H9 (cell line): ENCODE results near the gene RSPH3. TPM values are rescaled to one million over a fixed set of nuclear protein-coding genes. Genes with fewer than 3 reads are reported as not detected.

Source experiments
- DNase-seq: peaks from one replicate; pipeline ENCODE4 v3.0.0-alpha.2; 2017
- H2AFZ ChIP-seq: one replicate; pipeline ENCODE4 v1.6.1; 2013; ENCODE audit warnings: mild to moderate bottlenecking, low read length, control low read depth, moderate library complexity
- H2AK5ac ChIP-seq: 2 replicates; pipeline ENCODE4 v1.6.1; 2013; ENCODE audit warnings: low read length, control low read depth, mixed read lengths; ENCODE audit not compliant: insufficient read length
- H2BK120ac ChIP-seq: one replicate; pipeline ENCODE4 v1.6.1; 2013; ENCODE audit warnings: low read depth, mild to moderate bottlenecking, low read length, control low read depth, inconsistent platforms; ENCODE audit not compliant: poor library complexity, severe bottlenecking
- H2BK12ac ChIP-seq: 2 replicates; pipeline ENCODE4 v1.6.1; 2013; ENCODE audit warnings: low read length, control low read depth, mixed read lengths, low read depth; ENCODE audit not compliant: insufficient read length
- H2BK15ac ChIP-seq: 2 replicates; pipeline ENCODE4 v1.6.1; 2013; ENCODE audit warnings: low read depth, low read length, control low read depth
- H2BK20ac ChIP-seq: one replicate; pipeline ENCODE4 v1.6.1; 2013; ENCODE audit warnings: low read depth, mild to moderate bottlenecking, low read length, control low read depth, inconsistent platforms; ENCODE audit not compliant: poor library complexity, severe bottlenecking
- H2BK5ac ChIP-seq: 2 replicates; pipeline ENCODE4 v1.6.1; 2013; ENCODE audit warnings: low read length, control low read depth, mixed read lengths; ENCODE audit not compliant: insufficient read length
- H3K14ac ChIP-seq: 2 replicates; pipeline ENCODE4 v1.6.1; 2013; ENCODE audit warnings: low read length, control low read depth; ENCODE audit not compliant: insufficient read depth
- H3K18ac ChIP-seq: 2 replicates; pipeline ENCODE4 v1.6.1; 2013; ENCODE audit warnings: low read depth, mild to moderate bottlenecking, mixed read lengths, low read length, control low read depth; ENCODE audit not compliant: insufficient read length
- H3K23ac ChIP-seq: 2 replicates; pipeline ENCODE4 v1.6.1; 2013; ENCODE audit warnings: low read length, control low read depth, mixed read lengths, low read depth; ENCODE audit not compliant: insufficient read length
- H3K23me2 ChIP-seq: 2 replicates; pipeline ENCODE4 v1.6.1; 2013; ENCODE audit warnings: low read depth, mild to moderate bottlenecking, mixed read lengths, low read length, control low read depth; ENCODE audit not compliant: insufficient read length, poor library complexity, severe bottlenecking
- H3K27ac ChIP-seq: 2 replicates; pipeline ENCODE4 v1.5.1; 2013; ENCODE audit warnings: low read length, control low read depth, mixed read lengths, low read depth; ENCODE audit not compliant: insufficient read length
- H3K27me3 ChIP-seq: 2 replicates; pipeline ENCODE4 v1.6.1; 2013; ENCODE audit warnings: low read length, control low read depth, inconsistent platforms; ENCODE audit not compliant: insufficient read depth
- H3K4ac ChIP-seq: 2 replicates; pipeline ENCODE4 v1.6.1; 2013; ENCODE audit warnings: low read depth, mild to moderate bottlenecking, control low read depth, inconsistent platforms, low read length, moderate library complexity
- H3K4me1 ChIP-seq: 2 replicates; pipeline ENCODE4 v1.6.1; 2013; ENCODE audit warnings: low read length, control low read depth, inconsistent platforms; ENCODE audit not compliant: insufficient read depth
- H3K4me2 ChIP-seq: 2 replicates; pipeline ENCODE4 v1.6.1; 2013; ENCODE audit warnings: low read length, control low read depth, mixed read lengths; ENCODE audit not compliant: insufficient read length, insufficient read depth
- H3K56ac ChIP-seq: 2 replicates; pipeline ENCODE4 v1.6.1; 2013; ENCODE audit warnings: low read depth, mild to moderate bottlenecking, mixed read lengths, low read length, control low read depth; ENCODE audit not compliant: insufficient read length
- H3K79me1 ChIP-seq: 2 replicates; pipeline ENCODE4 v1.6.1; 2013; ENCODE audit warnings: low read depth, mild to moderate bottlenecking, moderate library complexity, low read length, control low read depth, inconsistent platforms; ENCODE audit not compliant: insufficient read depth, poor library complexity, severe bottlenecking
- H3K79me2 ChIP-seq: 2 replicates; pipeline ENCODE4 v1.6.1; 2013; ENCODE audit warnings: low read length, control low read depth, inconsistent platforms; ENCODE audit not compliant: insufficient read depth
- H3K9ac ChIP-seq: 2 replicates; pipeline ENCODE4 v1.6.1; 2013; ENCODE audit warnings: low read length, control low read depth, mixed read lengths; ENCODE audit not compliant: insufficient read length; ENCODE audit errors: extremely low read depth
- H3K9me3 ChIP-seq: one replicate; pipeline ENCODE4 v1.6.1; 2013; ENCODE audit warnings: low read depth, low read length, inconsistent platforms; ENCODE audit not compliant: control insufficient read depth
- H3T11ph ChIP-seq: one replicate; pipeline ENCODE4 v1.6.1; 2013; ENCODE audit warnings: mild to moderate bottlenecking, low read length, control low read depth, inconsistent platforms
- H4K20me1 ChIP-seq: one replicate; pipeline ENCODE4 v1.6.1; 2013; ENCODE audit not compliant: control insufficient read depth, insufficient read length, insufficient read depth
- H4K5ac ChIP-seq: 2 replicates; pipeline ENCODE4 v1.6.1; 2013; ENCODE audit warnings: low read depth, mild to moderate bottlenecking, mixed read lengths, low read length, control low read depth; ENCODE audit not compliant: insufficient read length
- H4K8ac ChIP-seq: replicated peaks from 2 replicates; pipeline ENCODE4 v1.6.1; 2013; ENCODE audit warnings: low read length, control low read depth, mixed read lengths, low read depth; ENCODE audit not compliant: insufficient read length
- H4K91ac ChIP-seq: 2 replicates; pipeline ENCODE4 v1.6.1; 2013; ENCODE audit warnings: low read depth, mild to moderate bottlenecking, moderate library complexity, mixed read lengths, low read length, control low read depth; ENCODE audit not compliant: insufficient read length
- H3K27ac Mint-ChIP-seq, 3 experiments: 2 replicates in 2 of 3; 3 replicates in 1 of 3; pipeline ENCODE4 v1.8.0; 2020 to 2021; ENCODE audit warnings: mixed read lengths in 3 of 3, mild to moderate bottlenecking in 1 of 3, moderate library complexity in 1 of 3
- H3K27me3 Mint-ChIP-seq: 2 replicates; pipeline ENCODE4 v1.8.0; 2021; ENCODE audit warnings: low read depth, mild to moderate bottlenecking, moderate library complexity, mixed read lengths
- H3K36me3 Mint-ChIP-seq, 3 experiments: 2 replicates in 2 of 3; 3 replicates in 1 of 3; pipeline ENCODE4 v1.8.0; 2020 to 2021; ENCODE audit warnings: low read depth in 3 of 3, mixed read lengths in 3 of 3; ENCODE audit not compliant: insufficient read depth in 1 of 3
- H3K4me1 Mint-ChIP-seq, 2 experiments: 2 replicates each; pipeline ENCODE4 v1.8.0; 2020; ENCODE audit warnings: mixed read lengths in 2 of 2
- H3K4me3 Mint-ChIP-seq, 2 experiments: 2 replicates in 1 of 2; 3 replicates in 1 of 2; pipeline ENCODE4 v1.8.0; 2020 to 2021; ENCODE audit warnings: mild to moderate bottlenecking in 2 of 2, mixed read lengths in 2 of 2, moderate library complexity in 1 of 2
- H3K9me3 Mint-ChIP-seq, 2 experiments: 2 replicates in 1 of 2; 3 replicates in 1 of 2; pipeline ENCODE4 v1.8.0; 2020; ENCODE audit warnings: mild to moderate bottlenecking in 2 of 2, mixed read lengths in 2 of 2, moderate library complexity in 1 of 2
- WGBS: extraction: QIAGEN DNeasy Blood & Tissue Kit; methylation state at CpG from one replicate; pipeline ENCODE4 v1.1.7; 2013; ENCODE audit warnings: missing lambda C conversion rate, low lambda C conversion rate, mixed read lengths; ENCODE audit not compliant: insufficient read length; ENCODE audit errors: extremely low coverage; 5-methylcytosine and 5-hydroxymethylcytosine counted together
- total RNA-seq: library from RNA; stranded (reverse); gene quantifications from 2 replicates; pipeline ENCODE4 v1.2.1, GENCODE V29; 2021
- TF ChIP-seq, protein P1 (sequence below): fragments of 200-600 bp; sonication (generic); conservative IDR thresholded peaks from 3 replicates; pipeline ENCODE4 v1.8.0; 2021; ENCODE audit warnings: antibody characterized with exemption, mild to moderate bottlenecking

Gene RSPH3
- total RNA-seq, 1 experiment from 2014 or later, result 2.2 TPM

DNA sequence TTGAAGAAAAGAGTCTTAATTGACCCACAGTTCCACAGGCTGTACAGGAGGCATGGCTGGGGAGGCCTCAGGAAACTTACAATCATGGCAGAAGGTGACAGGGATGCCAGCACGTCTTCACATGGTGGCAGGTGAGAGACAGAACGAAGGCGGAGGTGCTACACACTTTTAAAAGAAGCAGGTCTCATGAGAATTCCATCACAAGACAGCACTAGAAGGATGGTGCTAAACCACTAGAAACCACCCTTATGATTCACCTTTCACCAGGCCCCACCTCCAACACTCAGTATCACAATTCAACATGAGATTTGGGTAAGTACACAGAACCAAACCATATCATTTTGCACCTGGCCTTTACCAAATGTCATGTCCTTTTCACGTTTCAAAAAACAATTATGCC lies 23.9 kb upstream of the RSPH3 start:
- no peak overlapping the region for H4K5ac ChIP-seq
- no peaks in the 10 kb centered on the region for H4K20me1 ChIP-seq
- H3K4me2 ChIP-seq, result no peak overlapping the region
- H3K23ac ChIP-seq, result no peak overlapping the region
- DNase-seq, result no peak
- peaks cover 0 to 10% (median 7%) of the 10 kb centered on the region in 3 experiments; a peak in 3 of 7 replicates for H3K36me3 Mint-ChIP-seq
- H3K27me3 Mint-ChIP-seq, result no peaks in the 10 kb centered on the region
- TF ChIP-seq, protein P1, sequence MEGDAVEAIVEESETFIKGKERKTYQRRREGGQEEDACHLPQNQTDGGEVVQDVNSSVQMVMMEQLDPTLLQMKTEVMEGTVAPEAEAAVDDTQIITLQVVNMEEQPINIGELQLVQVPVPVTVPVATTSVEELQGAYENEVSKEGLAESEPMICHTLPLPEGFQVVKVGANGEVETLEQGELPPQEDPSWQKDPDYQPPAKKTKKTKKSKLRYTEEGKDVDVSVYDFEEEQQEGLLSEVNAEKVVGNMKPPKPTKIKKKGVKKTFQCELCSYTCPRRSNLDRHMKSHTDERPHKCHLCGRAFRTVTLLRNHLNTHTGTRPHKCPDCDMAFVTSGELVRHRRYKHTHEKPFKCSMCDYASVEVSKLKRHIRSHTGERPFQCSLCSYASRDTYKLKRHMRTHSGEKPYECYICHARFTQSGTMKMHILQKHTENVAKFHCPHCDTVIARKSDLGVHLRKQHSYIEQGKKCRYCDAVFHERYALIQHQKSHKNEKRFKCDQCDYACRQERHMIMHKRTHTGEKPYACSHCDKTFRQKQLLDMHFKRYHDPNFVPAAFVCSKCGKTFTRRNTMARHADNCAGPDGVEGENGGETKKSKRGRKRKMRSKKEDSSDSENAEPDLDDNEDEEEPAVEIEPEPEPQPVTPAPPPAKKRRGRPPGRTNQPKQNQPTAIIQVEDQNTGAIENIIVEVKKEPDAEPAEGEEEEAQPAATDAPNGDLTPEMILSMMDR, result no peak
- no peak overlapping the region for H4K91ac ChIP-seq
- no peaks in the 10 kb centered on the region for H3K4me1 Mint-ChIP-seq
- no peak overlapping the region for H2BK12ac ChIP-seq
- no peak overlapping the region for H2BK15ac ChIP-seq
- H2AK5ac ChIP-seq, result no peak overlapping the region
- no peak overlapping the region for H2BK120ac ChIP-seq
- H2BK20ac ChIP-seq, result no peak overlapping the region
- no peak overlapping the region for H3K56ac ChIP-seq
- no peaks in the 10 kb centered on the region for H3K23me2 ChIP-seq
- H2BK5ac ChIP-seq, result no peak overlapping the region
- H3K27ac Mint-ChIP-seq, result no peak overlapping the region
- no peak overlapping the region for H4K8ac ChIP-seq
- no peaks in the 10 kb centered on the region for H3K79me2 ChIP-seq
- H3K27me3 ChIP-seq, result no peaks in the 10 kb centered on the region
- H2AFZ ChIP-seq, result no peak overlapping the region
- no peaks in the 10 kb centered on the region for H3K79me1 ChIP-seq
- no peak overlapping the region for H3K9ac ChIP-seq
- H3K9me3 ChIP-seq, result peaks cover 6% of the 10 kb centered on the region
- no CpG with 5 or more reads among the region's 4 CpGs for WGBS
- H3K18ac ChIP-seq, result no peak overlapping the region
- H3T11ph ChIP-seq, result no peak overlapping the region
- H3K9me3 Mint-ChIP-seq, result peaks cover 18 to 20% of the 10 kb centered on the region in 2 experiments
- no peaks in the 10 kb centered on the region for H3K4me1 ChIP-seq
- no peak overlapping the region for H3K27ac ChIP-seq
- H3K4me3 Mint-ChIP-seq, result no peak overlapping the region
- H3K14ac ChIP-seq, result no peak overlapping the region
- H3K4ac ChIP-seq, result no peak overlapping the region
